H9 (cell line): ENCODE results near the gene DISC1. TPM values are rescaled to one million over a fixed set of nuclear protein-coding genes. Genes with fewer than 3 reads are reported as not detected.

Source experiments
- DNase-seq: peaks from one replicate; pipeline ENCODE4 v3.0.0-alpha.2; 2017
- H2AFZ ChIP-seq: one replicate; pipeline ENCODE4 v1.6.1; 2013; ENCODE audit warnings: mild to moderate bottlenecking, low read length, control low read depth, moderate library complexity
- H2AK5ac ChIP-seq: 2 replicates; pipeline ENCODE4 v1.6.1; 2013; ENCODE audit warnings: low read length, control low read depth, mixed read lengths; ENCODE audit not compliant: insufficient read length
- H2BK120ac ChIP-seq: one replicate; pipeline ENCODE4 v1.6.1; 2013; ENCODE audit warnings: low read depth, mild to moderate bottlenecking, low read length, control low read depth, inconsistent platforms; ENCODE audit not compliant: poor library complexity, severe bottlenecking
- H2BK12ac ChIP-seq: 2 replicates; pipeline ENCODE4 v1.6.1; 2013; ENCODE audit warnings: low read length, control low read depth, mixed read lengths, low read depth; ENCODE audit not compliant: insufficient read length
- H2BK15ac ChIP-seq: 2 replicates; pipeline ENCODE4 v1.6.1; 2013; ENCODE audit warnings: low read depth, low read length, control low read depth
- H2BK20ac ChIP-seq: one replicate; pipeline ENCODE4 v1.6.1; 2013; ENCODE audit warnings: low read depth, mild to moderate bottlenecking, low read length, control low read depth, inconsistent platforms; ENCODE audit not compliant: poor library complexity, severe bottlenecking
- H2BK5ac ChIP-seq: 2 replicates; pipeline ENCODE4 v1.6.1; 2013; ENCODE audit warnings: low read length, control low read depth, mixed read lengths; ENCODE audit not compliant: insufficient read length
- H3K14ac ChIP-seq: 2 replicates; pipeline ENCODE4 v1.6.1; 2013; ENCODE audit warnings: low read length, control low read depth; ENCODE audit not compliant: insufficient read depth
- H3K18ac ChIP-seq: 2 replicates; pipeline ENCODE4 v1.6.1; 2013; ENCODE audit warnings: low read depth, mild to moderate bottlenecking, mixed read lengths, low read length, control low read depth; ENCODE audit not compliant: insufficient read length
- H3K23ac ChIP-seq: 2 replicates; pipeline ENCODE4 v1.6.1; 2013; ENCODE audit warnings: low read length, control low read depth, mixed read lengths, low read depth; ENCODE audit not compliant: insufficient read length
- H3K23me2 ChIP-seq: 2 replicates; pipeline ENCODE4 v1.6.1; 2013; ENCODE audit warnings: low read depth, mild to moderate bottlenecking, mixed read lengths, low read length, control low read depth; ENCODE audit not compliant: insufficient read length, poor library complexity, severe bottlenecking
- H3K27ac ChIP-seq: 2 replicates; pipeline ENCODE4 v1.5.1; 2013; ENCODE audit warnings: low read length, control low read depth, mixed read lengths, low read depth; ENCODE audit not compliant: insufficient read length
- H3K27me3 ChIP-seq: 2 replicates; pipeline ENCODE4 v1.6.1; 2013; ENCODE audit warnings: low read length, control low read depth, inconsistent platforms; ENCODE audit not compliant: insufficient read depth
- H3K4ac ChIP-seq: 2 replicates; pipeline ENCODE4 v1.6.1; 2013; ENCODE audit warnings: low read depth, mild to moderate bottlenecking, control low read depth, inconsistent platforms, low read length, moderate library complexity
- H3K4me1 ChIP-seq: 2 replicates; pipeline ENCODE4 v1.6.1; 2013; ENCODE audit warnings: low read length, control low read depth, inconsistent platforms; ENCODE audit not compliant: insufficient read depth
- H3K4me2 ChIP-seq: 2 replicates; pipeline ENCODE4 v1.6.1; 2013; ENCODE audit warnings: low read length, control low read depth, mixed read lengths; ENCODE audit not compliant: insufficient read length, insufficient read depth
- H3K56ac ChIP-seq: 2 replicates; pipeline ENCODE4 v1.6.1; 2013; ENCODE audit warnings: low read depth, mild to moderate bottlenecking, mixed read lengths, low read length, control low read depth; ENCODE audit not compliant: insufficient read length
- H3K79me1 ChIP-seq: 2 replicates; pipeline ENCODE4 v1.6.1; 2013; ENCODE audit warnings: low read depth, mild to moderate bottlenecking, moderate library complexity, low read length, control low read depth, inconsistent platforms; ENCODE audit not compliant: insufficient read depth, poor library complexity, severe bottlenecking
- H3K79me2 ChIP-seq: 2 replicates; pipeline ENCODE4 v1.6.1; 2013; ENCODE audit warnings: low read length, control low read depth, inconsistent platforms; ENCODE audit not compliant: insufficient read depth
- H3K9ac ChIP-seq: 2 replicates; pipeline ENCODE4 v1.6.1; 2013; ENCODE audit warnings: low read length, control low read depth, mixed read lengths; ENCODE audit not compliant: insufficient read length; ENCODE audit errors: extremely low read depth
- H3K9me3 ChIP-seq: one replicate; pipeline ENCODE4 v1.6.1; 2013; ENCODE audit warnings: low read depth, low read length, inconsistent platforms; ENCODE audit not compliant: control insufficient read depth
- H3T11ph ChIP-seq: one replicate; pipeline ENCODE4 v1.6.1; 2013; ENCODE audit warnings: mild to moderate bottlenecking, low read length, control low read depth, inconsistent platforms
- H4K20me1 ChIP-seq: one replicate; pipeline ENCODE4 v1.6.1; 2013; ENCODE audit not compliant: control insufficient read depth, insufficient read length, insufficient read depth
- H4K5ac ChIP-seq: 2 replicates; pipeline ENCODE4 v1.6.1; 2013; ENCODE audit warnings: low read depth, mild to moderate bottlenecking, mixed read lengths, low read length, control low read depth; ENCODE audit not compliant: insufficient read length
- H4K8ac ChIP-seq: replicated peaks from 2 replicates; pipeline ENCODE4 v1.6.1; 2013; ENCODE audit warnings: low read length, control low read depth, mixed read lengths, low read depth; ENCODE audit not compliant: insufficient read length
- H4K91ac ChIP-seq: 2 replicates; pipeline ENCODE4 v1.6.1; 2013; ENCODE audit warnings: low read depth, mild to moderate bottlenecking, moderate library complexity, mixed read lengths, low read length, control low read depth; ENCODE audit not compliant: insufficient read length
- H3K27ac Mint-ChIP-seq, 3 experiments: 2 replicates in 2 of 3; 3 replicates in 1 of 3; pipeline ENCODE4 v1.8.0; 2020 to 2021; ENCODE audit warnings: mixed read lengths in 3 of 3, mild to moderate bottlenecking in 1 of 3, moderate library complexity in 1 of 3
- H3K27me3 Mint-ChIP-seq: 2 replicates; pipeline ENCODE4 v1.8.0; 2021; ENCODE audit warnings: low read depth, mild to moderate bottlenecking, moderate library complexity, mixed read lengths
- H3K36me3 Mint-ChIP-seq, 3 experiments: 2 replicates in 2 of 3; 3 replicates in 1 of 3; pipeline ENCODE4 v1.8.0; 2020 to 2021; ENCODE audit warnings: low read depth in 3 of 3, mixed read lengths in 3 of 3; ENCODE audit not compliant: insufficient read depth in 1 of 3
- H3K4me1 Mint-ChIP-seq, 2 experiments: 2 replicates each; pipeline ENCODE4 v1.8.0; 2020; ENCODE audit warnings: mixed read lengths in 2 of 2
- H3K4me3 Mint-ChIP-seq, 2 experiments: 2 replicates in 1 of 2; 3 replicates in 1 of 2; pipeline ENCODE4 v1.8.0; 2020 to 2021; ENCODE audit warnings: mild to moderate bottlenecking in 2 of 2, mixed read lengths in 2 of 2, moderate library complexity in 1 of 2
- H3K9me3 Mint-ChIP-seq, 2 experiments: 2 replicates in 1 of 2; 3 replicates in 1 of 2; pipeline ENCODE4 v1.8.0; 2020; ENCODE audit warnings: mild to moderate bottlenecking in 2 of 2, mixed read lengths in 2 of 2, moderate library complexity in 1 of 2
- WGBS: extraction: QIAGEN DNeasy Blood & Tissue Kit; methylation state at CpG from one replicate; pipeline ENCODE4 v1.1.7; 2013; ENCODE audit warnings: missing lambda C conversion rate, low lambda C conversion rate, mixed read lengths; ENCODE audit not compliant: insufficient read length; ENCODE audit errors: extremely low coverage; 5-methylcytosine and 5-hydroxymethylcytosine counted together
- total RNA-seq: library from RNA; stranded (reverse); gene quantifications from 2 replicates; pipeline ENCODE4 v1.2.1, GENCODE V29; 2021
- TF ChIP-seq, protein P1 (sequence below): fragments of 200-600 bp; sonication (generic); conservative IDR thresholded peaks from 3 replicates; pipeline ENCODE4 v1.8.0; 2021; ENCODE audit warnings: antibody characterized with exemption, mild to moderate bottlenecking

Gene DISC1
- total RNA-seq, 1 experiment from 2014 or later, result 2.5 TPM

DNA sequence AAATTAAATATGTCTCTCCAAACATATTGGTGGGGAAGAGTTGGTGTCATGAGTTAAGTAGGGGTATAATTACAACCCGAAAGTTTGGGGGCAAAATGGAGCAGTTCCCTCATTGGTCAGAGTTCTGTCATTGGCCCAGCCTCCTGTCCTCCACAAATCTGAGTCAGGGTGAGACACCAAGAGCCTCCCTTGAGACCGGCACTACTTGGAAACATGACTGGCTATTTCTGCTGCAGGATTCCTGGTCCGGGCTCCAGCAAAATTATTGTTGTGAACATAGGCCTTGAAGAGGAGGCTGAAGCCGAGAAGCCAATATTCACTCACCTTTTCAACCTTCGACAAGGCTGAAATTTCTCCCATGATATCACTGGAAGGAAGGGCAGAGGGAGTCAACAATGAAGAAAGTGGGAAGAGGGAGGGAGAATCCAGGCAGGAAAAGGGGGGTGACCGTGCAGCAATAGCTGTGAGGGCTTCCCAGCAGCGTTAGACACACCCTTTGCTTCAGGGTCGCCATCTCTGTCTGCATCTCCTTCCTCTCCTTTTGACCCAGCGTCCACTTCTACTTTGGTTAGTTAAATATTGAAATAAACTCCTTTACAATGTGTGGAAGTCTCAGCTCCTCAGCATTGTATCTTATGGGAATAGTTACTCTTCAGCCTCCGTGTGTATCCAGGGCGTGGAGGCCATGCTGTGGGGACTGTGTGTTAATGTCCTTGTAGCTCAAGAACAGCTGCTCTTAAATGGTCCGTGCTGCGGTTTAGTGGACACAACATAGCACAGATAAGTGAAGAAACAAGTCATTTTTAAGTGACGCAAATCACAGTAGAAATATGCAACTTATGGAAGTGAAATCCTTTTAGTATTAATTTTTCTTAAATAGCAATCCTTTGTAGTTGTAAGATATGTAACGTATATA lies 307.4 kb downstream of the DISC1 start:
- WGBS, result 100% methylated on average over 1 of the region's 15 CpGs
- peaks cover 20 to 22% of the 10 kb centered on the region in 2 experiments for H3K4me1 Mint-ChIP-seq
- no peak overlapping the region for H2BK12ac ChIP-seq
- no peaks in the 10 kb centered on the region for H3K9me3 ChIP-seq
- no peaks in the 10 kb centered on the region for H3K27me3 ChIP-seq
- no peak overlapping the region for H3T11ph ChIP-seq
- H4K91ac ChIP-seq, result no peak overlapping the region
- H3K79me2 ChIP-seq, result no peaks in the 10 kb centered on the region
- no peak overlapping the region for H2AFZ ChIP-seq
- no peaks in the 10 kb centered on the region for H3K23me2 ChIP-seq
- H3K9ac ChIP-seq, result no peak overlapping the region
- peaks cover 17% of the 10 kb centered on the region for H3K27me3 Mint-ChIP-seq
- no peak overlapping the region for H2BK5ac ChIP-seq
- no peak overlapping the region for H4K8ac ChIP-seq
- no peak overlapping the region for H3K14ac ChIP-seq
- no peak overlapping the region for H3K4me2 ChIP-seq
- H2BK15ac ChIP-seq, result no peak overlapping the region
- no peak overlapping the region for H3K4ac ChIP-seq
- TF ChIP-seq, protein P1, sequence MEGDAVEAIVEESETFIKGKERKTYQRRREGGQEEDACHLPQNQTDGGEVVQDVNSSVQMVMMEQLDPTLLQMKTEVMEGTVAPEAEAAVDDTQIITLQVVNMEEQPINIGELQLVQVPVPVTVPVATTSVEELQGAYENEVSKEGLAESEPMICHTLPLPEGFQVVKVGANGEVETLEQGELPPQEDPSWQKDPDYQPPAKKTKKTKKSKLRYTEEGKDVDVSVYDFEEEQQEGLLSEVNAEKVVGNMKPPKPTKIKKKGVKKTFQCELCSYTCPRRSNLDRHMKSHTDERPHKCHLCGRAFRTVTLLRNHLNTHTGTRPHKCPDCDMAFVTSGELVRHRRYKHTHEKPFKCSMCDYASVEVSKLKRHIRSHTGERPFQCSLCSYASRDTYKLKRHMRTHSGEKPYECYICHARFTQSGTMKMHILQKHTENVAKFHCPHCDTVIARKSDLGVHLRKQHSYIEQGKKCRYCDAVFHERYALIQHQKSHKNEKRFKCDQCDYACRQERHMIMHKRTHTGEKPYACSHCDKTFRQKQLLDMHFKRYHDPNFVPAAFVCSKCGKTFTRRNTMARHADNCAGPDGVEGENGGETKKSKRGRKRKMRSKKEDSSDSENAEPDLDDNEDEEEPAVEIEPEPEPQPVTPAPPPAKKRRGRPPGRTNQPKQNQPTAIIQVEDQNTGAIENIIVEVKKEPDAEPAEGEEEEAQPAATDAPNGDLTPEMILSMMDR, result no peak
- no peak overlapping the region for H3K27ac Mint-ChIP-seq
- H4K5ac ChIP-seq, result no peak overlapping the region
- no peaks in the 10 kb centered on the region; the same call in 1 of the 2 replicates for H3K4me1 ChIP-seq
- no peak overlapping the region for H2AK5ac ChIP-seq
- H3K4me3 Mint-ChIP-seq, result no peak overlapping the region
- no peaks in the 10 kb centered on the region for H4K20me1 ChIP-seq
- H3K79me1 ChIP-seq, result no peaks in the 10 kb centered on the region
- peaks cover 0 to 11% (median 4%) of the 10 kb centered on the region in 3 experiments; a peak in 3 of 7 replicates for H3K36me3 Mint-ChIP-seq
- no peak overlapping the region for H3K23ac ChIP-seq
- H2BK120ac ChIP-seq, result no peak overlapping the region
- no peak overlapping the region for H3K56ac ChIP-seq
- H3K9me3 Mint-ChIP-seq, result peaks cover 4 to 8% of the 10 kb centered on the region in 2 experiments; a peak in 4 of 5 replicates
- H2BK20ac ChIP-seq, result no peak overlapping the region
- no peak overlapping the region for H3K18ac ChIP-seq
- H3K27ac ChIP-seq, result no peak overlapping the region
- DNase-seq, result no peak
